GM18517 (cell line): Measurements from ENCODE around the gene LUZP2.

Experiments used
- ATAC-seq: cut with Tn5 transposase; IDR thresholded peaks from one replicate; pipeline ENCODE4 v1.9.1; 2021; ENCODE audit warnings: mild to moderate bottlenecking, moderate library complexity; ENCODE audit not compliant: unreplicated experiment

Gene LUZP2

GRCh38 chr11:24560324-24560723 lies 63.5 kb downstream of the LUZP2 start:
- no peak for ATAC-seq

- no peak for ATAC-seq
Measured at GRCh38 chr11:24567380-24567779, 70.5 kb downstream of the LUZP2 start.

GRCh38 chr11:24572376-24572775 lies 75.5 kb downstream of the LUZP2 start:
- no peak for ATAC-seq

GRCh38 chr11:24574461-24574860 lies 77.6 kb downstream of the LUZP2 start:
- ATAC-seq, result no peak

- ATAC-seq, result no peak
Measured at GRCh38 chr11:24575392-24575791, 78.5 kb downstream of the LUZP2 start.

GRCh38 chr11:24585192-24585591 lies 88.3 kb downstream of the LUZP2 start:
- ATAC-seq, result no peak

GRCh38 chr11:24587635-24588034 lies 90.8 kb downstream of the LUZP2 start:
- no peak for ATAC-seq

- no peak for ATAC-seq
Measured at GRCh38 chr11:24588081-24588480, 91.2 kb downstream of the LUZP2 start.

GRCh38 chr11:24589064-24589463 lies 92.2 kb downstream of the LUZP2 start:
- ATAC-seq, result no peak

GRCh38 chr11:24591283-24591682 lies 94.4 kb downstream of the LUZP2 start:
- ATAC-seq, result no peak

- no peak for ATAC-seq
Measured at GRCh38 chr11:24592360-24592759, 95.5 kb downstream of the LUZP2 start.

GRCh38 chr11:24593332-24593731 lies 96.5 kb downstream of the LUZP2 start:
- ATAC-seq, result no peak

- ATAC-seq, result no peak
Measured at GRCh38 chr11:24594401-24594800, 97.5 kb downstream of the LUZP2 start.

GRCh38 chr11:24598641-24599040 lies 101.8 kb downstream of the LUZP2 start:
- no peak for ATAC-seq

- no peak for ATAC-seq
Measured at GRCh38 chr11:24609192-24610119, 112.6 kb downstream of the LUZP2 start.

- no peak for ATAC-seq
Measured at GRCh38 chr11:24615451-24616160, 118.8 kb downstream of the LUZP2 start.

GRCh38 chr11:24617856-24618255 lies 121.0 kb downstream of the LUZP2 start:
- ATAC-seq, result no peak

- ATAC-seq, result no peak
Measured at GRCh38 chr11:24619900-24620299, 123.0 kb downstream of the LUZP2 start.

GRCh38 chr11:24622262-24622661 lies 125.4 kb downstream of the LUZP2 start:
- ATAC-seq, result no peak

GRCh38 chr11:24623121-24623520 lies 126.3 kb downstream of the LUZP2 start:
- no peak for ATAC-seq

GRCh38 chr11:24624432-24624831 lies 127.6 kb downstream of the LUZP2 start:
- ATAC-seq, result no peak

GRCh38 chr11:24625975-24626374 lies 129.1 kb downstream of the LUZP2 start:
- no peak for ATAC-seq
